CD1c-positive myeloid dendritic cell (primary cell): Measurements from ENCODE around the gene RHBG.

ENCODE experiments used
- DNase-seq: peaks from one replicate; pipeline ENCODE4 v3.0.0-alpha.2; 2016; ENCODE audit errors: extremely low spot score

RHBG gene

DNA sequence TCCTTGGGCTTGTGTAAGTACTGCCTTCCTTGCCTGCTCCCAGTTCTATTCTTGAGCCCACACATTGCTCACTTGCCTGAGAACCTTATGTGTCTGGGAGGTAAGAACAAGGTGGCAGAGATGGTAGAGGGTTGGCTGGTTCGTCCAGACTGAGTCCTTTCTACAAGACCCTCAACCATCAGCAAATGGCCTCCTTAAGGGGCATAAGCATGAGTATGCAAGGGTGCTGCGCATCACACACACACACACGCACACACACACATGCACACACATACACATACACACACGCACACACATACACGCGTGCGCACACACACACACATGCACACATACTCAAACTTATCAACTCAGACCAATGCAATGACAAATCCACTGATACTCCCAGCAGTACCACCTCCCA is 56.9 kb downstream of the RHBG start:
- DNase-seq = no peak

DNA sequence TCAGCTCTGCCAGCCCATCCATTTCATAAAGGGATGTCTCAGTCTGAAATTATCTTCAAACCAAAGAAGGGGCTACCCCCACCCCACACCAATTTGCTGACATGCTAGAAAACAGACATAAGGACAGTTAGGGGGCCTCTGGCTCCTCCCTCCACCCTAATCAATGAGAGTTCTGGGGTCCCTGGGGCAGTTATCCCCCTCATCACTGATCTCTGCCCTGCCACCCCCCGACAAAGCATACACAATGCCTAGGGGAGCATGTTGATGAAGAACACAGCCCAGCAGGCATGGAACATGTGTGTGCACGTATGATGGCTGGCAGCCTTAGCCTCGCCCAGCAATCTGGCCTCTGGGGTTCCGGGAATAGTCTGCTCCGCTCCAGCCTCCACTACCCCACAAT is 58.9 kb downstream of the RHBG start:
- no peak for DNase-seq

DNA sequence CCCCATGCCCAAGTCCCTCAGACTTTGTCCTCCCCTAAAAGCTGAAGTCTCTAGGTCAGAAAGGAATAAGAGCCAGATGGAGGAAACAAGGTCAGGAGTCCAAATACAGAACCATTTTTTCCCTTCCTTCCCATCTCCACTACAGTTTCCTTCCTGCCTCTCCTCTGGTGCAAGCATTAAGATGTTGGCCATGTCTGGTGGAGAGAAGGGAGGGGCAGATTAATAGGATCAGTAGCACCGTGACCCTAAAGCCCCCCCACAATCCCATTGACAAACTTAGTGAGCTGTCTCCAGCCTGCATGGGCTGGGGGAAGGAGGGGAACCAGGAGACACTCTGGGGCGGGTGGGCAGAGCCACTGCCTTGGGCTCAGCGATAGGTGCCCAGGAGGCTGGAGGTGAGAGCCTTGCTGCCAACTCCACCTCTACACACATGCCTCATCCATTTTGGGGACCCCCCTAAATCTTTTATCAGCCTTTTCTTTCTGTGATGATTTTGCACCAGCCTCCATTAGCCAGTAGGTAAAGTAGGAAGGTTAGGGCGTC is 59.8 kb downstream of the RHBG start:
- DNase-seq = no peak

DNA sequence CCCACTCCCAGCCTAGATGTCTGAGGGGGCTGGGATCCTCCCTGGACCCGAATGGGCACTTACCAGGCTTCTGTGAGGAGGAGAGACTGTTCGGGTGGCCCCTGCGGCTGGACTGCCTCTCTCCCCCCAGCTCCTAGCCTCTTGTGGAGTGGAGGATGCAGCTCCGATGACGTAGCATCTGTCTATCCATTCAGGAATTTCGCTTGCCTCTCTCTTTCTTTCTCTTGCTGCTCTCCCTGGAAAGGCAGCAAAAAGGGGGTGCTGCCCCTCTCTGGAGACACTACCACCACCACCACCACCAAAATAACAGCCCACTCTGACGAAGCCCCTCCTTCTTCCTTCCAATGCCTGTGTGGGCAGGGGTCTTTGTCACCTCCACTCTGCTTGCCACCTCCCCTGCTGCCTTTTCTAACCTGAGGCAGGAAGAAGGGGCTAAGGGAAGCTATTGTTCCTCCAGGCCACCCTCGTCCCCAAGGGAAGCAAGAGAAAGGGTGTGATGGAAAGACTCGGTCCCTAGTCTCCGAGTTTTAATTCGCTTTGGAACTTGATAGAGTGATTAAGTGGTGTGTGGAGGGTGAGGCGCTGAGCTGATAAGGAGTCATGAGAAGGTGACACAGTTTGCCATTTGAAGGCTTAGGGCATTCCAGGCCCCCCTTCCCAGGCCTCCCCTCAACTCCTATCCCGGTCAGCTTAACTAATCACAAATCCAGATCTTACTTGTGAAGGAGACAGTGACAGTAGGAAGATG is 60.5 kb downstream of the RHBG start:
- no peak for DNase-seq

DNA sequence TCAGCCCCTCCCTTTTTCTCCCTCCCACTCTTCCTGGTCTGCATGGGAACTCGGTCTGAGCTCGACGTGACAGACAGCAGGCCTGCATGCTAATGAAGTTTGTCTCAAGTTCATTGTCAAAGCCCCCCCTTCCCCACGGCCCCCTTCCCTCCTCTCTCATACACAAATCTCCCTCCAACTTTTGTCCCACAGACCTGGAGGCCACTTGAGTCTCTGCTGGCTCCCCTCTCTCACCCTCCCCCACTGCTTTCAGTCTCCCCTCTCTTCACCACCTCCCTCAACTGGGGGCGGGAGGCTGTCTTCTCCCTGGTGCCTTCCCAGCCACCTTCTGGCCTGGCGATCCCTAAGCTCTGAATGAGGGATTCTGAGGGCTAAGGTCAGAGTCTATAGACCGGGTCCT is 61.3 kb downstream of the RHBG start:
- no peak for DNase-seq

DNA sequence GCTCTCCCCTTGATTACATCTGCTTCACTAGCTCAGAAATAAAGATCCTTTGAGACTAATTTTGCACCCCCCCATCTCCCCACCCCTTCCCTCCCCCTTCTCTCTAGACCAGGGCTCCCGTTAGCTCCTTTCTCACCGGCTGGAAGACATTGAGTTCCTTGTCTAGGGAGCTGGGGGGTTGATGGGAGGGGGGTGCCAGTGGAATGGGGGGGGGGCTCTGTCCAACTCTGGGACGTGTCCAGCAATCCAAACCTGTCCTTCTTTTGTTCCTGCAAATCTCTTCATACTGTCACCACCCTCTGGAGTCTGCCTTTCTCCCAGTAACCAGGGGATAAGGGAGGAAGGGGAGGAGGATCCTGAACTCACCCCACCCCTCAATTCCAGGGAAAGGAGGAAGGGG is 61.9 kb downstream of the RHBG start:
- DNase-seq = no peak

DNA sequence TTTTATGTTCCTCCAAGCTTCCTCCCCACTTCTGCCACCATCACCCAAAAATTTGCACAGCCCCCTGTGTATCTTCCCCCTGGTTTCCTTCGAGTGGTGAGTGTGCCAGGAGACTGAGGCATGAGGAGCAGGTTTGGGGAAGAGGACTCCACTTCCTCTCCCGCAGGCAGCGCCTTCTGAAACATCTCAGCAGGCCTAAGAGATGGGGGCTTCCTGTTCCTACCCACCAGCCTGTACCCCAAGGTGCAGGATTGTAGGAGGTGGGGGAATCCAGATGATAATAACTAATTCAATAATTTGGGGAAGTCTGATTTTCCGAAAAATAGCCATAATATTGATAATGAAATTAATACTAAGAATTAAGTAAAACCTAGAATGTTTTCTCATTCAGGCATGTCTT is 62.4 kb downstream of the RHBG start:
- DNase-seq = no peak

DNA sequence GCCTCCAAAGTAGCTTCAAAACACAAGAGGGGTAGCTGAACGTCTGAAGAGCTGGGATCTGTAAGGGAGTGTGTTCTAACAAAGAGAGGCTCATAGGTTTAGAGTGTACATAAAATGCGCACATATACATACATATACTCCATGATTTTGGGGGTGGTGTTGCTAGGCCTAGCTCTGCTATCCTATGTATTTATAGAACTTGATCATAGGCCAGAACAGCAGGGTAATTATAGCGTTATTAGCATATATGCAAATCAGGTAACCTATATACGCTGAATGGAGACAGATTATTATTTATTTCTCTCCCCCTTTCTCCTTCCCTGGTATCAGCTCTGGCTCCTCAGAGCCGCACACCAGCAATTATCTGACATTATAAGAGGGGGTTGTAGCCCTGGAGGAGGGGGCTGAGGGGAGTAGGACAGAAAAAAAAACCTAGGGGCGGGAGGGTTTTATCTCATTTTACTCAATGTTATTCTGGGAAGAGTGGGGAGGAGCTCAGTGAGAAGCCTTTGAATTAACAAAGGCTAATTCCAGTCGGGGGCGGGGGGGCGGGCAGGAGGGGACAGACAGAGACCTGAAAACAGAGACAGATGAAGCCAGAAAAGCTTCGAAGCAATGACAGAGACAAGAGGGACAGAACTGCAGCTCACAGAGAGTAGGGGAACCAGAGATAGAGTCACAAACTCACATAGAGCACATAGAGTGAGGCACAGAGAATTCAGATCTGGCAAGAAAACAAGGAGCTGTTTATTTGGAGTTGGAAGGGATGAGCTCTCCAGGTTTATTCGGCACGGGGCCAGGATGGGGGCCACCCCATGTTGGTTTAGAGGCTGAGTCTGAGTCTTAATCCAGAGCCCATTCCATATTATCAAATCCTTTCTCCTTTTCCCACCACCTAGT is 63.0 kb downstream of the RHBG start:
- DNase-seq = no peak

DNA sequence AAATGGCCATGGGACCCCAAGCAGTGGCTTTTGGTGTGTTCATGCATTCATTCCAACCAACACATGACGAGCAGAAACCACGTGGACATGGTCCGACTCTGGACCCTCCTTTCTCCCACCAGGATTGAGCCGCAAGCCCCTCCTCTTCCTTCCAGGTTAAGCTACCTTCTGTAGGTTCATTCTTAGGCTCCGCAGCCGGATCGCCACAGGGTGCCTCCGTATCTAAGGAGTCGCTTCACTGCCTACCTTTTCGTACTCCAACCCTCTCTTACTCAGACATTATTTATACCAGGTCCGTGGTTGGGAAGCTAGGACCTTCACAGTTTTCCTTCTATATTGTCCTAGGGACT is 63.6 kb downstream of the RHBG start:
- no peak for DNase-seq

DNA sequence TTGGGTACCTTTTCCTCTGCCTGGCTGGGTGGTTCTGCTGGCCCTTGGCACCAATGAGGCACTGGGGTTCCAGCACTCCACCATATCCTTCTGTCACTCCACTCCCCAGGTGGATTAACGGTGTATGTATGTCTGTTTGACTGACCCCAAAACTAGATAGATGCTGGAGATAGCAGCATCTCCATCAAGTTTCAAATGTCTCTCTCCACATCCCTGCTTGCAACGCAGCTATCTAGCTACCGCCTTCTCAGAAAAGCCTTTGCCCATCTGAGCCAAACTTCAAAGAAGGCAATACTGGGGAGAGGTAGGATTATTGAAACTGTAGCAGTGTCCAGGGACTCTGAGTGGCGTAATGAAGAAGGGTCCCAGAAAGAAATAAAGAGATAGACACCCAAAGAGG is 64.0 kb downstream of the RHBG start:
- no peak for DNase-seq

DNA sequence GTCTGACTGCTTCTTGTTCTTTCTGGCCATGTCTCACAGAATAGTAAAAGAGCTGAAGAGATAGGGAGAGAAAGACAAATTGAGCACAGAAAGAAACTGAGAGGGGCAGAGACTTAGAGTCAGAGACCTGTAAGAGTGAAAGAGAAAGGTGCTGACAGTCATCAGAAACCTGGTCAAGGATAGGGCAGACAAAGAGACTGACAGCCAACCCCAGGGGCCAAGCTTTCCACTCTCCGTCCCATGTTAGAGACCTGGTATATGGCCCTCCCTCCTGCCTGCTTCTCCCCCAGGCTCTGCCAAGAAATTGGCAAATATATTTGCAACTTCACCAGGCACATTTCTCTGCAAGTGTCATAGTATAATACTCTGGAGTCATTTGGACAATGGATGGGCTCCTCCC is 64.6 kb downstream of the RHBG start:
- DNase-seq = no peak
